CD4-positive, alpha-beta memory T cell (primary cell): ENCODE measurements around the gene COL5A2. TPM values are rescaled to one million over a fixed set of nuclear protein-coding genes. Genes with fewer than 3 reads are reported as not detected.

Experiments
- CTCF ChIA-PET: fragments of 350-600 bp; sonication (Branson Sonifier 250); formaldehyde crosslinking; loops from one replicate; lab custom pipeline; 2021; ENCODE audit warnings: inconsistent platforms; ENCODE audit not compliant: partially characterized antibody; lab: Charles Lee
- POLR2A ChIA-PET: fragments of 350-600 bp; sonication (Branson Sonifier 250); formaldehyde crosslinking; loops from one replicate; lab custom pipeline; 2021; ENCODE audit not compliant: partially characterized antibody; lab: Charles Lee
- DNase-seq, 5 donors: peaks; one replicate each; pipeline versions ENCODE4 v3.0.0 to v3.0.0-alpha.2; 2020 to 2022; ENCODE audit warnings: mixed read lengths in 1 of 5
- H3K27ac ChIP-seq: one replicate; pipeline ENCODE4 v1.7.0; 2013; ENCODE audit warnings: low read depth, low read length
- H3K27me3 ChIP-seq: 2 replicates; pipeline ENCODE4 v1.7.0; 2013; ENCODE audit warnings: mild to moderate bottlenecking, low read length, moderate library complexity; ENCODE audit not compliant: insufficient read depth
- H3K36me3 ChIP-seq: 2 replicates; pipeline ENCODE4 v1.7.0; 2013; ENCODE audit warnings: mild to moderate bottlenecking, low read length, moderate library complexity; ENCODE audit not compliant: insufficient read depth
- H3K4me1 ChIP-seq: 2 replicates; pipeline ENCODE4 v1.7.0; 2013; ENCODE audit warnings: mild to moderate bottlenecking, low read length, moderate library complexity; ENCODE audit not compliant: insufficient read depth
- H3K4me3 ChIP-seq, 2 donors: one replicate each; pipeline ENCODE4 v1.7.0; 2013; ENCODE audit warnings: low read length in 2 of 2, mild to moderate bottlenecking in 1 of 2
- H3K9me3 ChIP-seq, 2 donors: one replicate each; pipeline ENCODE4 v1.7.0; 2013; ENCODE audit warnings: low read length in 2 of 2, control low read depth in 1 of 2; ENCODE audit not compliant: control insufficient read depth in 1 of 2
- H3K27ac Mint-ChIP-seq, 7 donors: one replicate each; pipeline ENCODE4 v1.8.0; 2020 to 2021; ENCODE audit warnings: mixed read lengths in 7 of 7, mild to moderate bottlenecking in 6 of 7, inconsistent platforms in 3 of 7, moderate library complexity in 3 of 7
- H3K27me3 Mint-ChIP-seq, 2 donors: one replicate each; pipeline ENCODE4 v1.8.0; 2020 to 2021; ENCODE audit warnings: mixed read lengths in 2 of 2
- H3K36me3 Mint-ChIP-seq, 2 donors: one replicate each; pipeline ENCODE4 v1.8.0; 2020 to 2021; ENCODE audit warnings: mixed read lengths in 2 of 2, inconsistent platforms in 1 of 2, mild to moderate bottlenecking in 1 of 2
- H3K4me1 Mint-ChIP-seq, 4 donors: one replicate each; pipeline ENCODE4 v1.8.0; 2020 to 2021; ENCODE audit warnings: mixed read lengths in 4 of 4, mild to moderate bottlenecking in 1 of 4
- H3K4me3 Mint-ChIP-seq, 8 donors: one replicate each; pipeline ENCODE4 v1.8.0; 2020 to 2021; ENCODE audit warnings: mixed read lengths in 8 of 8, mild to moderate bottlenecking in 7 of 8, moderate library complexity in 6 of 8, inconsistent platforms in 3 of 8
- H3K9me3 Mint-ChIP-seq, 8 donors: one replicate each; pipeline ENCODE4 v1.8.0; 2020 to 2021; ENCODE audit warnings: mixed read lengths in 8 of 8, mild to moderate bottlenecking in 5 of 8, inconsistent platforms in 3 of 8, moderate library complexity in 1 of 8
- intact Hi-C: fragments of 100-400 bp; cut with micrococcal nuclease; formaldehyde crosslinking; loops from one replicate; pipeline ENCODE4 v1.15.1; 2023
- polyA plus RNA-seq, 2 donors: library from polyadenylated mRNA; unstranded; fragments of 300-500 nt; fragmentation: Illumina TruSeq; gene quantifications; one replicate each; pipeline ENCODE4 v1.2.3, GENCODE V29; 2021
- total RNA-seq, 2 experiments: library from RNA; stranded (reverse); gene quantifications; one replicate each; pipeline ENCODE4 v1.2.3, GENCODE V29; 2021

Gene COL5A2
- total and polyA plus RNA-seq, 4 experiments from 2014 or later: 0.05 to 1.2 (median 1.1) TPM; not detected in 1

- Histone ChIP-seq H3K36me3 (no peaks in the 10 kb centered on the region), H3K9me3 (no peaks in the 10 kb centered on the region), H3K4me1 (no peaks in the 10 kb centered on the region), H3K27me3 (no peaks in the 10 kb centered on the region), H3K27ac (no peak overlapping the region), H3K4me3 (no peak overlapping the region)
- Mint-ChIP-seq H3K4me3 (no peak overlapping the region), H3K27me3 (no peaks in the 10 kb centered on the region), H3K36me3 (no peaks in the 10 kb centered on the region), H3K27ac (no peak overlapping the region), H3K4me1 (peaks cover 3 to 7% (median 6%) of the 10 kb centered on the region in 4 donors), H3K9me3 (no peaks in the 10 kb centered on the region)
- no peak for DNase-seq
- POLR2A ChIA-PET: no interaction called here
- CTCF ChIA-PET: no interaction called here
- intact Hi-C loops: no loop called here
Measured at GRCh38 chr2:189091253-189091652, 88.3 kb downstream of the COL5A2 start.

GRCh38 chr2:189088591-189089205 lies 90.9 kb downstream of the COL5A2 start:
- Histone ChIP-seq H3K27ac (no peak overlapping the region), H3K4me3 (no peak overlapping the region), H3K27me3 (no peaks in the 10 kb centered on the region), H3K36me3 (no peaks in the 10 kb centered on the region), H3K4me1 (no peaks in the 10 kb centered on the region), H3K9me3 (no peaks in the 10 kb centered on the region)
- CTCF ChIA-PET: interaction anchor here (1.1 kb wide), 1 partner anchor 260 kb away, joined by 3 read pairs; no protein-coding TSS in a partner anchor
- no peak overlapping the region for H3K27ac Mint-ChIP-seq
- no peaks in the 10 kb centered on the region for H3K9me3 Mint-ChIP-seq
- H3K36me3 Mint-ChIP-seq: no peaks in the 10 kb centered on the region
- no peak for DNase-seq
- POLR2A ChIA-PET: no interaction called here
- H3K27me3 Mint-ChIP-seq: no peaks in the 10 kb centered on the region
- H3K4me3 Mint-ChIP-seq: no peak overlapping the region
- peaks cover 0 to 7% (median 6%) of the 10 kb centered on the region in 4 donors for H3K4me1 Mint-ChIP-seq
- intact Hi-C loops: no loop called here

- Histone ChIP-seq H3K36me3 (no peaks in the 10 kb centered on the region), H3K27me3 (no peaks in the 10 kb centered on the region), H3K9me3 (no peaks in the 10 kb centered on the region), H3K4me1 (no peaks in the 10 kb centered on the region), H3K27ac (no peak overlapping the region), H3K4me3 (no peak overlapping the region)
- H3K4me3 Mint-ChIP-seq: no peak overlapping the region
- H3K4me1 Mint-ChIP-seq: peaks cover 0 to 7% (median 6%) of the 10 kb centered on the region in 4 donors
- H3K9me3 Mint-ChIP-seq: no peaks in the 10 kb centered on the region
- DNase-seq: no peak
- H3K27me3 Mint-ChIP-seq: no peaks in the 10 kb centered on the region
- CTCF ChIA-PET: interaction anchor here (1.2 kb wide), 1 partner anchor 530 kb away, joined by 3 read pairs; no protein-coding TSS in a partner anchor
- H3K36me3 Mint-ChIP-seq: no peaks in the 10 kb centered on the region
- intact Hi-C loops: no loop called here
- no peak overlapping the region for H3K27ac Mint-ChIP-seq
- POLR2A ChIA-PET: no interaction called here
Measured at GRCh38 chr2:189086710-189087109, 92.9 kb downstream of the COL5A2 start.

- Mint-ChIP-seq H3K9me3 (no peaks in the 10 kb centered on the region), H3K4me3 (no peak overlapping the region), H3K27ac (no peak overlapping the region), H3K36me3 (no peaks in the 10 kb centered on the region), H3K4me1 (peaks cover 0 to 7% (median 6%) of the 10 kb centered on the region in 4 donors), H3K27me3 (no peaks in the 10 kb centered on the region)
- POLR2A ChIA-PET: no interaction called here
- H3K4me3 ChIP-seq: no peak overlapping the region
- H3K9me3 ChIP-seq: no peaks in the 10 kb centered on the region
- intact Hi-C loops: no loop called here
- H3K27me3 ChIP-seq: no peaks in the 10 kb centered on the region
- CTCF ChIA-PET: interaction anchor here (3.7 kb wide), 1 partner anchor 8 kb away, joined by 21 read pairs; no protein-coding TSS in a partner anchor
- H3K27ac ChIP-seq: no peak overlapping the region
- no peak for DNase-seq
- H3K4me1 ChIP-seq: no peaks in the 10 kb centered on the region
- H3K36me3 ChIP-seq: no peaks in the 10 kb centered on the region
Measured at GRCh38 chr2:189086250-189086649, 93.3 kb downstream of the COL5A2 start.

- H3K27me3 ChIP-seq: no peaks in the 10 kb centered on the region
- Mint-ChIP-seq H3K36me3 (no peaks in the 10 kb centered on the region), H3K4me3 (no peak overlapping the region), H3K27me3 (no peaks in the 10 kb centered on the region), H3K27ac (no peak overlapping the region), H3K4me1 (no peaks in the 10 kb centered on the region), H3K9me3 (no peaks in the 10 kb centered on the region)
- no peak overlapping the region for H3K4me3 ChIP-seq
- ChIA-PET CTCF (interaction anchor here (3.7 kb wide), 1 partner anchor 11 kb away, joined by 21 read pairs; no protein-coding TSS in a partner anchor), POLR2A (no interaction called here)
- no peaks in the 10 kb centered on the region for H3K36me3 ChIP-seq
- no peak for DNase-seq
- no peaks in the 10 kb centered on the region for H3K9me3 ChIP-seq
- intact Hi-C loops: no loop called here
- H3K4me1 ChIP-seq: no peaks in the 10 kb centered on the region
- H3K27ac ChIP-seq: no peak overlapping the region
Measured at GRCh38 chr2:189083606-189084005, 96.0 kb downstream of the COL5A2 start.

GRCh38 chr2:189083106-189083505 lies 96.5 kb downstream of the COL5A2 start:
- no peak for DNase-seq
- Mint-ChIP-seq H3K36me3 (no peaks in the 10 kb centered on the region), H3K27ac (no peak overlapping the region), H3K4me3 (no peak overlapping the region), H3K9me3 (no peaks in the 10 kb centered on the region), H3K4me1 (no peaks in the 10 kb centered on the region), H3K27me3 (no peaks in the 10 kb centered on the region)
- no peak overlapping the region for H3K4me3 ChIP-seq
- intact Hi-C loops: no loop called here
- CTCF ChIA-PET: interaction anchor here (3.7 kb wide), 1 partner anchor 11 kb away, joined by 21 read pairs; no protein-coding TSS in a partner anchor
- POLR2A ChIA-PET: no interaction called here
- H3K9me3 ChIP-seq: no peaks in the 10 kb centered on the region
- H3K4me1 ChIP-seq: no peaks in the 10 kb centered on the region
- no peaks in the 10 kb centered on the region for H3K27me3 ChIP-seq
- no peaks in the 10 kb centered on the region for H3K36me3 ChIP-seq
- no peak overlapping the region for H3K27ac ChIP-seq

- intact Hi-C loops: no loop called here
- H3K4me3 Mint-ChIP-seq: no peak overlapping the region
Measured at GRCh38 chr2:189082376-189082975, 97.1 kb downstream of the COL5A2 start.

More at GRCh38 chr2:189082376-189082975, 97.1 kb downstream of the COL5A2 start:
- Histone ChIP-seq H3K27me3 (no peaks in the 10 kb centered on the region), H3K27ac (no peak overlapping the region), H3K4me1 (no peaks in the 10 kb centered on the region), H3K4me3 (no peak overlapping the region), H3K36me3 (no peaks in the 10 kb centered on the region), H3K9me3 (no peaks in the 10 kb centered on the region)
- Mint-ChIP-seq H3K9me3 (no peaks in the 10 kb centered on the region), H3K27ac (no peak overlapping the region), H3K4me1 (no peaks in the 10 kb centered on the region), H3K36me3 (no peaks in the 10 kb centered on the region), H3K27me3 (no peaks in the 10 kb centered on the region)
- peak in 1 of 5 donors; percentile 23 for DNase-seq
- POLR2A ChIA-PET: no interaction called here
- CTCF ChIA-PET: interaction anchor here (2.0 to 3.7 kb wide), 2 partner anchors 11 to 12 kb away, joined by 7 to 21 read pairs; no protein-coding TSS in a partner anchor
